ENCODE results near the gene EXOC1L.

Gene EXOC1L

DNA sequence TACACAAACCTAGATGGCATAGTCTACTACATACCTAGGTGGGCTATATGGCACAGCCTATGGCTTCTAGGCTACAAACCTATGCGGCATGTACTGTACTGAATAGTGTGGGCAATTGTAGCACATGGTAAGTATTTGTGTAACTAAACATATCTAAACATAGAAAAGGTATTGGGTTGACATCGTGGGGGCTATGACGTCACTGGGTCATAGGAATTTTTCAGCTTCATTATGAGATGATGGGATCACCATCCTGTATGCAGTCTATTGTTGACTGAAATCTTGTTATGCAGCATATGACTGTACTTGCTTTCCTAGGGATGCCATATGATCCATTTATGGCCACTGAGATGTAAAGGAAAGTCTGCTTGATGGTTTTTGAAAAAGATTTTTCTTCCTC is 1.9 kb upstream of the EXOC1L start:
- TF ChIP-seq REST (IDR thresholded peaks at IDR 0.05; ENCODE audit: insufficient read depth in 1 of 2, low read depth in 2 of 2, low read length in 2 of 2) (no peak), TAF1 (IDR thresholded peaks at IDR 0.05; ENCODE audit: borderline replicate concordance, insufficient read depth, low read length) (no peak), FOXP2 (optimal IDR thresholded peaks at IDR 0.05; ENCODE audit: borderline replicate concordance, extremely low read depth, extremely low read length, insufficient read depth) (no peak), SIN3A (IDR thresholded peaks at IDR 0.05; ENCODE audit: borderline replicate concordance, insufficient read depth, low read length) (no peak), POLR2AphosphoS5 (IDR thresholded peaks at IDR 0.05; ENCODE audit: low read depth, low read length) (no peak)

GRCh38 chr4:55820279-55820678 is 689 bp downstream of the EXOC1L start:
- no peak for TF ChIP-seq FOXP2 (optimal IDR thresholded peaks at IDR 0.05; ENCODE audit: borderline replicate concordance, extremely low read depth, extremely low read length, insufficient read depth)
- TF ChIP-seq POLR2AphosphoS5 (IDR thresholded peaks at IDR 0.05; ENCODE audit: low read depth, low read length): no peak
- TF ChIP-seq SIN3A (IDR thresholded peaks at IDR 0.05; ENCODE audit: borderline replicate concordance, insufficient read depth, low read length): no peak
- no peak for TF ChIP-seq TAF1 (IDR thresholded peaks at IDR 0.05; ENCODE audit: borderline replicate concordance, insufficient read depth, low read length)
- TF ChIP-seq REST (IDR thresholded peaks at IDR 0.05; ENCODE audit: insufficient read depth in 1 of 2, low read depth in 2 of 2, low read length in 2 of 2): no peak

GRCh38 chr4:55822329-55822728 is 2.7 kb downstream of the EXOC1L start:
- TF ChIP-seq FOXP2 (optimal IDR thresholded peaks at IDR 0.05; ENCODE audit: borderline replicate concordance, extremely low read depth, extremely low read length, insufficient read depth): no peak
- no peak for TF ChIP-seq REST (IDR thresholded peaks at IDR 0.05; ENCODE audit: insufficient read depth in 1 of 2, low read depth in 2 of 2, low read length in 2 of 2)
- no peak for TF ChIP-seq TAF1 (IDR thresholded peaks at IDR 0.05; ENCODE audit: borderline replicate concordance, insufficient read depth, low read length)
- TF ChIP-seq POLR2AphosphoS5 (IDR thresholded peaks at IDR 0.05; ENCODE audit: low read depth, low read length): no peak

DNA sequence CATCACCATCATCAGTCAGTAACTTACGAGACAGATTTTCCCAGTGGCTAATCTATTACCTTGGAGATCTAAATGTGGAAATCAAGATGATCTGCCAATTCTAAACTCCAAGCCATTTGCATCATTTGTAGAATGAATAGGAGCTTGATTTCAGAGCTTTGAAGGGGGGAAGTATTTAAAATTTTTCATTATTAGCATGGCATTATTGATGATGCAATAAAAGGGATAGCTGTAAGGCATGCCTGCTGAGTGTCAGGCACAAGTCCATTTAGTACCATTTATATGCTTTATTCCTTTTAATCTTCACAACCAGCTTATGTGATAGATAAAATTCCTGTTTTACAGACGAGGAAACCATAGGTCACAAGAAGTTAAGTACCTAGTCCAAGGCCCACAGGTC is 5.3 kb downstream of the EXOC1L start:
- TF ChIP-seq REST (IDR thresholded peaks at IDR 0.05; ENCODE audit: insufficient read depth in 1 of 2, low read depth in 2 of 2, low read length in 2 of 2) (no peak), POLR2AphosphoS5 (IDR thresholded peaks at IDR 0.05; ENCODE audit: low read depth, low read length) (no peak), TAF1 (IDR thresholded peaks at IDR 0.05; ENCODE audit: borderline replicate concordance, insufficient read depth, low read length) (no peak), FOXP2 (optimal IDR thresholded peaks at IDR 0.05; ENCODE audit: borderline replicate concordance, extremely low read depth, extremely low read length, insufficient read depth) (no peak), SIN3A (IDR thresholded peaks at IDR 0.05; ENCODE audit: borderline replicate concordance, insufficient read depth, low read length) (no peak)

- TF ChIP-seq POLR2AphosphoS5 (IDR thresholded peaks at IDR 0.05; ENCODE audit: low read depth, low read length) (no peak), TAF1 (IDR thresholded peaks at IDR 0.05; ENCODE audit: borderline replicate concordance, insufficient read depth, low read length) (no peak), REST (IDR thresholded peaks at IDR 0.05; ENCODE audit: insufficient read depth in 1 of 2, low read depth in 2 of 2, low read length in 2 of 2) (no peak), SIN3A (IDR thresholded peaks at IDR 0.05; ENCODE audit: borderline replicate concordance, insufficient read depth, low read length) (no peak), FOXP2 (optimal IDR thresholded peaks at IDR 0.05; ENCODE audit: borderline replicate concordance, extremely low read depth, extremely low read length, insufficient read depth) (no peak)
These were observed 7.4 kb downstream of the EXOC1L start for GRCh38 chr4:55826986-55827385.

Measured in PFSK-1 (cell line).